Stimulated activated CD4-positive, alpha-beta T cell treated with anti-CD3 and anti-CD28 coated beads, Interleukin-4, amount 100 ng/mL, for 48 hours (primary cell): Measurements from ENCODE around the gene SNX15.

Experiments
- DNase-seq, 2 donors: peaks; one replicate each; pipeline ENCODE4 v3.0.0-alpha.2; 2020; ENCODE audit warnings: low read depth in 2 of 2

Gene SNX15

DNA sequence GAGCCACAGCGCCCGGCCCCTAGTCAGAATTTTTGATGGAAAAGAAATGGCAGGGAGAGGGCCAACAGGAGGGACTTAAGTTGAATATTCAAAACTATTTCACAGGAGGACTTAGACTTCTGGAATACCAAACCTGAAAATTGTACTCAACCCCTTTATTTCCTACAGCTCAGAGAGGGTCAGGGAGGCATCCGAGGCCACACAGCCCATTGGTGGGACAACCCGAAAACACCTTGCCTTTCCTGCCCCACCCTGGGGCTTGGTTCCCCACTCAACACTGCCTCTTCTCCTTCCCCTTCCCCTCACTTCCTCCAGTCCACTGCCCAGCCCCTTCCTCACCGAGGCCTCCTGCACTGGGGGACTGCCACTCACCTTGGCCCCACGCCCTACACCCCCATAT, 29.8 kb downstream of the SNX15 start:
- DNase-seq: no peak

DNA sequence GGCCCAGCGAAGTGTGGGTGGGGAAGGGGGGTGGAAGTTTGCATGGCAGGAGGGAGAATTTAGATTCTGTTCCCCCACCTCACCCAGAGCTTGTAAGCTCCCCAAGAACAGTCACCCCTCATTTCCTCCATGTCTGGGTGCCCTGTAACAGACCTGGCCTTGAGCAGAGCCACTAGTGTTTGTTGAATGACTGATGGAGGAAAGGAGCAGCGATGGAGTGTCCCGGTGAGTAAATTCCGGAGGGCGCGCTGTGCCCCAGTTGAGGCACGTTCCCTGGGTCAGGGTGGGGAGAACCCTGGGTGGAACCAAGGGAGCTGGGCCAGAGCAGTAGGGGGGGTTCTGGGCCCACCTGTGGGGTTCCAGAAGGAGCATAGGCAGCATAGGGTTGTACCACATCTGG, 30.3 kb downstream of the SNX15 start:
- DNase-seq: no peak

DNA sequence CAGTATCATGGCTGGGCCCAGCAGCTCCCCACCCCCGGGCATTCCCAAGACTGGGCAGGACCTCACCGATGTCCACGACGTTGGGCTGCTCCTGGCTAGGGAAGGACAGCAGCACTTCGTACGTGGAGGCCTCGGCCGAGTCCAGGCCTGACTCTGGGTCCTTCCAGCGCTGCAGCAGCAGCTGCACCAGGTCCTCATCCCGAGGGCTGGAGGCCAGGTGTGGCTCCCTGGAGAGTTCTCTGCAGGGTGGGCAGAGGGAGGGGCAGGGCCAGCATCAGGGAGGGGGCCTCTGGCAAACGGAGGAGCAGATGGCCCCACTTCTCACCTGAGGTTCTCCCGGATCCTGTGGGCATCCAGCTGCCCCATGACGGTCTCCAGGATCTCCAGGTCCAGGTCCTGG, 30.8 kb downstream of the SNX15 start:
- DNase-seq: no peak

DNA sequence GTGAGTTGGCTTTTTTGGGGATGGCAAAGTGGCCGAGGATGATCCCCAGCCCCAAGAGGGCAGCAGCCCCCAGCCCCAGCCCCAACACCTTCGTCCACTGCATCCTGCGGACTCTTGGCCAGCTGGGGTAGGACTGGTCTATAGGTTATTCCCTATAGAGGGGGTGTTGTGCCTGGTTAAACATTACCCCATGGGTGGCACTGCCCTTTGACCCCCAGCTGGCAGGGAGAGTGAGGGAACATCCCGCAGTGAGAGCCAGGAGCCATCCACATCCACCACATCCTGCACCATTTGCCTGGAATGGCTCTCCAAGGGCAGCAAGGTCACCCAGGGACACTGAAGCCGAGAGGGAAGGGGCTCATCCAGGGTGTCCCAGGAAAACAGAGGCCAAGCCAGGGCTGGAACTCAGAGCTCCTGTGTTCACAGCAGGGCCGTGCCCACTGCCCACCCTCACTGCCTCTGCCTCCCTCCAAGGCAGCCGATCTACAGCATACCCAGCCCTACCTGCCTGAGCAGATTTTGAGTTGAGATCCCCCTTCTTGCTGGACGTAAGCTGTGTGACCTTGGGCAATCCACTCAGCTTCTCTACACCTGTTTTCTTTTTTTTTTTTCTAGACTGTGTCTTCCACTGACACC, 31.3 kb downstream of the SNX15 start, which contains the start of gene NAALADL1:
Gene NAALADL1, minus strand, starts transcription at position 135 of the 636 bp plus-strand sequence. Its CDS starts 32 bp downstream, at position 103.
- DNase-seq: no peak

DNA sequence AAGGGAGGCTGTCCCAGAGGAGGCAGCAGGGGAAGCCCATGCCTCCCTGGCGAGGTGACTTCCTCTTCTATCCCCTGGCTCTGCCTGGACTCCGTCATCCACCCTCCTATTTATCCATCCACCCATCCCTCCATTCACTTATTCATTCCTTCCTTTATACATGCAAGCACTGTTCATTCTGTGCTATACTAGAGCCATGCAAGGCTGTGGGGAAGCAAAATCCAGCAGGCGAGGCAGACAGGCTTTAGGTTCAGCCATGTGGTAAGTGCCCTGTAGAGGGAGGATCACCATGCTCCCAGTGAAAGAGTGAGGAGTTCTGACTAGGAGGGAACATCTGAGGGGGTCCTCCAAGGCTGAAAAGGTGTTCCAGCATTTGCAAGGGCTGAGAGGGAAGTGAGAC, 32.3 kb downstream of the SNX15 start:
- no peak for DNase-seq

DNA sequence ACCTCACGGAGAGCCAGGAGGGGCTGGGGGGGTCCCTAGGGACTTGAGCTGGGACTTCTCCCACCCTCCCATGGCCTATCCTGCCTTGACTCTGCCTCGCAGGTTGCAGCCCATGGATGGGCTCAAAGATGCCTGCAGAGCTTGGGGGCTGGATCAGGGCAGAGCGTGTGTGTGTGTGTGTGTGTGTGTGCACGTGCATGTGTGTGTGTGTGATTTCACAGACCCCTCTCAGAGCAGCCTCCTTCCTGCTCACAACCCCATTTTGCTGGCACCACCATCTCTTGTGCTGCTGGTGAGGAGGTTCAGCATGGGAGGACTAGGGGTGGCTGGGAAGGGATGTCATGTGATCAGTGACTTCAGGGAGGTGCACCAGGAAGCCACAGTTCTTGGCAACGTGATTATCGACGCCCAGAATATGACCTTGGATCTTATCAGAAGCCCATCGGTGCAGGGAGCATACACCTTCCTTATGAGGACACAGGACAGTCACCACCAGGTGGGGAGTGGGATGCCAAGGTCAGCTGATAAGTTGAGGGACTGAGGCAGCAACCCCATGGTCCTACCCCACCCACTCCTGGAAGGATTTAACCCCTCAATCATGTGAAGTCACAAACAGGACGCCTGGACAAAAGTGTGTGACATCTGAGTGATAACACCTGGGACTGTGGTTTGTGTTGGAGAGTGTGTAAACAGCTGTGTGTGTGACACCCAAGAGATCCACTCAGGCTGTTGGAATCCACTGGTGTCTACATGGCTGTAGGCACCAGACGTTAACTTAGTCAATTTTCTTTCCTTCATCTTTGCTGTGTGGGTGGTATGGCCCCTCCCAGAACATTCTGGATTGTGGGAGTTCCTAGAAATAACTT, 33.0 kb downstream of the SNX15 start:
- DNase-seq: no peak

DNA sequence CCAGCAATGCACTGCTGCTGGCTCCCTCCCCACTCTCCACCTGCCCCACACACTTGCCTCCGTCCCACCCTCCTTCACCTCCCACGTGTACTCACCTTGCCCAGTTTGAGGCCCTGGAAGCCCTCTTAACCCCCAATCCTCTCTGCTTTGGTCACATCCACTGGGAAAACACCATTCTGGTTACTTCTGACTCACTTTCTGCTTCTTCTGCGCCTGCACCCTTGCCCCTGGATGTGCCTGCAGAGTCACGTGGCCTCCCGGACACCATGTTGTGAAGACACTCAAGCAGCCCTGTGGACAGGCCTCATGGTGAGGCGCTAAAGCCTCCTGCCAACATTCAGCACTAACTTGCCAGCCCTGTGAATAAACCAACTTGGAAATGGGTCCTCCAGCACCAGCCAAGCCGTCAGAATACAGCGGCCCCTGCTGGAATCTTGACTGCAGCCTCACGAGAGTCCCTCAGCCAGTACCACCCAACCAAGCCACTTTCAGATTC, 33.7 kb downstream of the SNX15 start:
- DNase-seq: no peak

DNA sequence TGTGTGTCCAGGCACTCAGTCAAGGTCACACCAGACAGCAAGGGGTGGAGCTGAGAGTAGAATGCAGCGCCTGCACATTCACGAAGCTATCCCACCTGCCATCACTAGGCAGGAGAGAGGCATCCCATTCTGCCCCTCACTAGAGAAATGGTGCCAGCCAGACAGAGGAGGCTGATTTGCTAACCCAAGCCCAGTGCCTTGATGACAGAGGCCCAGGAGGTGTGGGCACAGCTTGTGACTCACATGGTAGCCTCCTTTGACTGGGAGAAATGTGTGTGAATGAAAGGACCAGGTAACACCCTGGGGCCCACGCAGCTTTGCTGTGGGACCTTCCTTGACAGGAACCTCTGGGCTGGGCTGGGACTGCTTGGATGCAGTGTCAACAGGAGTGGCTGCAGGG, 36.3 kb downstream of the SNX15 start:
- no peak for DNase-seq

DNA sequence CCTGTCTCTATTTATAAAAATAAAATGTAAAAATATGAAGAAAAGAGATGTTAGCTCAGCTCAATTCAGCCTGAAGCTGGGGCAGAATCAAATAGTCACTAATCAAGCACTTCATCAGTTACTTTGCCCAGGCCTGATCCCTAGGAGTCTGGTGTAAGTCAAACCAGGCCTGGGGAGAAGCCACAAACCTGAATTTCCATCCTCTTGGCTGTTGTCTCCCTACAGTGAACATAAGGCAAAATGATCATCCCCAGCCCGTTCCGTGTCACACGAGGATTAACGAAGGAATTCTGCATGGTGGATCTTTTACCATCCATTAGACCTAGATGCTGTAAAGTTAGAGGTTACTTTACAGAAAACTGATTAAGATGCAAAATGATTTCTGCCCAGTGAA, 37.6 kb downstream of the SNX15 start:
- no peak for DNase-seq

DNA sequence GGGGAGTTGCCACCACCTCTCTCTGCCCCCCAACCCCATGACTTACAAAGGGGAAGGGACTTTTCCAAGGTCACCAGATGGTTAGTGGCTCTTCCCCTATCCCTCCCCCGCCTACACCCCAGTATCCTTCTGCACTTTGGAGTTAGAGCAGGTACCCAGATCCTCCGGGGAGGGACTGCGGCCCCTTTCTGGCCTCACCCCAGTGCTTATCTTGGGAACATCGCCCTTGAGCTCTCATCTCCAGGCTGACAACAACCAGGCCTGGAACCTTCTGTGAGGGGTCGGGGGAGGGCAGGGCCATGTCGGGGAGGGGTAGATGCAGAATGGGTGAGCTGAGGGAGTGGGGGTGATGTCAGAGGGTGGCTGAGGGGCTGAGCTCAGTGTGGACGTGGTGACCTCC, 38.6 kb downstream of the SNX15 start:
- DNase-seq: no peak

DNA sequence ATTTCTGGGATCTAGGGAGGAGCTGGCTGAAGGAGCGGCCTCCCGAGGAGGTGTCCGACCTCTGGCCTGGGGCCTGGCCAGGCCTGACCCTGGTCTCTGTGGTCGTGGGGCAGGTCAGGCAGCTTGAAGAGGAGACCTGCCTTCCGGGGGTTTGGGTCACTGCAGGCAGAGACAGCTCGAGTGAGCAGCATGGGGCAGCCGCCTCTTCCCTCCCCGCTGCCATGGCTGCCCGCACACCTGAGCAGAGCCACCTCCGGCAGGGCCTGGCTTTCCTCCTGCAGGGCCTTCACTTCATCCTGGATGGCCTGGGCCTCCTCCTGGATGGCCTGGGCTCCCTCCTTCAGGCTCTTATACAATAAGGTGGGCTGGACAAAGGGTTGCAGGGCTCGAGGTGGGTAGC, 39.1 kb downstream of the SNX15 start:
- no peak for DNase-seq

DNA sequence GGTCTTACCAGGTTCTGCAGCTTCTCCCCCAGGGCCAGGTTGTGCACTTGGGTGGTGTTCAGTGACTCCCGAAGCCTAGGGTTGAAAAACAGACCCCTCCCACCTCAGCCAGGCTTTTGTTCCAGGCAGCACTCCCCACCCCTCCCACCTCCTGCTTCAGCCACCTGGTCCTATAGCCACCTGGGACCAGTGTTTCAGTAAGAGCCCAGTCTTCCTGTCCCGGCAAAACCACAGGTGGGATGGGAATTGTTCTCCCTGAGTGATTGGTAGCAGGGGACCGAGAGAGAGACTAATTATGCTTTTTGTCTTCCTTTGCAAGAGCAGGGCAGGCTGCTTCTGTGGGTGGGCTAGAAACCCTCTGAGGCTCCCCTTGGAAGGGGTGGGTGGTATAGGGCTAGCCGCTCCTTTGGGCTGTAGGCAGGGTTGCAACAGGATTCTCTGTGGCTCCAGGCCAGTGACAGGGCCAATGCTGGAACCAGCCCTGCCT, 39.6 kb downstream of the SNX15 start:
- DNase-seq: no peak

DNA sequence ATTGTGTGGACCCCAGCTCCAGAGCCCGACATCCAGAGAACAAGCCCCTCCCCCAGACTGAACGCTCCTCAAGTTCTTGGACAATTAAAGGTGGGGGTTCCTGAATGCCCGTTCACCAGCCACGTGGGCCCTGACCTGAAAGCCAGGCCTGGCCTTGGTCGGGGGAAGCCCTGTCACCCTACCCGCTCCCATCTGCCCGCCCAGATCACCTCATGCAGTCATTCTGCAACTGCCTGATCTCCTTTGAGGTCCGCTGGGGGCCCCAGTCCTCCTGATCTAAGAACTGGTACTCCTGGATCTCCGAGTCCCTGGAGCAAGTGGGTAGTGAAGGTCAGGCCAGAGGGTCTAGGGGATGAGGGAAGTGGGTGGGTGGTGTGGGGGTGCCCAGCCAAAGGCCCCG, 40.2 kb downstream of the SNX15 start:
- no peak for DNase-seq

DNA sequence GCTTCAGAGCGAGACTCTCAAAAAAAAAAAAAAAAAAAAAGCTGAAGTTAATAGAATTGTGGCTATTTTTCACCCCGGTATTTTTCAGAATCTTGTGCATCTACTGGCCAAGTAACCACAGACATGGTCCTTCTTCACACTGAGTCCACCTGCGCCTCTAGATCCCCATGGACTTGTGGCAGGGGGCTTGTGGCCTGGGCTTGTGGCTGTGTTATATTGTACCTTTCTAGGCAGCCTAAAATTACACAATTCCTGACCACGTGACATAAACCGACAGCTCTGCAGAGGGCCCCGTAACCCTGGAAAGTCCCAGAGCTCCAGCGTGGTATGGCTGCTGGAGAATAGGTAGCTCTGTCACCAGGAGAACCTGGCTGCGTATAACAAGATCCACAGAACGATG, 42.0 kb downstream of the SNX15 start:
- no peak for DNase-seq

DNA sequence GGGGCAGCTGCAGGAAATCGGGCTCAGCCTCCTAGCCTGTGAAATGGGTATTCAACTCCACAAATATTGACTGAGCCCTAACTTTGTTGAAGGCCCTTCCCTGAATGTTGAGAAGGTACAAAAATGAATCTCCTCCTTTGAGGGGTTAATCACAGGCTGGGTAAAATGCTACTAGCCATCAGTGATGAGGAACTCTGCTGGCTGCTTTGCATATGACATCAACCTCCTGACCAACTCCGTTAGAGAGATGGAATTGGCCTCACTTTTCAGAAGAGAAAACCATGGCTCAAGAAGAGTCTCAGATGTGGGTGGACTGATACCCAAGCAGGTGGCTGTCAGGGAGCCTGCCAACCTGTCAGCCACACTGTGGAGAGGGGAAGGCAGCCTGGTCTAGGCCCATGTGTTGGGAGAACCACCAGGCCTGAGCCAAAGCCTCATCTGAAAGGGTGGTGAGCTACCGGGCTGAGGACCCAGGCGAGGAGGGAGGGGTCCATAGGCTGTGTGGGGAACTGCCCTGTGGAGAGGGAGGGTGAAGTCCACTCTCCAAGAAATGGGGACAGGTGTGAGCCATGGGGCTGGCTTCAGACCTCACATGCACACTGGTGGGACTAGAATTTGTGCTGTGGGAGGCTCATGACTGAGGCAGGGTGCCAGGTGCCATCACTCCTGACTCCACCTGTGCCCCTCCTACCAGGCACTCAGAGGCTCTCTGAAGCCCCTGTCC, 44.8 kb downstream of the SNX15 start:
- DNase-seq: no peak

DNA sequence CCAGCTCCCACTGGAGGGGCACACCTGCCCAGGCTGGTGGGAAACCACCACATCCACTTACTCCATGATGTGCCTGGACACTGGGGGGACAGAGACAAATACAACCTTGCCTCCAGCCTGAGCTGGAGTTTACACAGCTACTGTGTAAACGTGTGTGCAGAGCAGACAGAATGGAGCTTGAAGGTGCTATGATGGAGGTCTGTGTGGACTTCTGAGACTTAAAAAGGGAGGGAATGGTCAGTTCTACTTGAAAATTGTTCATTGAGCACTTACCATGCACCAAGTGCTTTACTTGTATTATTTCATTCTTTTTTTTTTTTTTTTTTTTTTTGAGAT, 45.4 kb downstream of the SNX15 start:
- no peak for DNase-seq

DNA sequence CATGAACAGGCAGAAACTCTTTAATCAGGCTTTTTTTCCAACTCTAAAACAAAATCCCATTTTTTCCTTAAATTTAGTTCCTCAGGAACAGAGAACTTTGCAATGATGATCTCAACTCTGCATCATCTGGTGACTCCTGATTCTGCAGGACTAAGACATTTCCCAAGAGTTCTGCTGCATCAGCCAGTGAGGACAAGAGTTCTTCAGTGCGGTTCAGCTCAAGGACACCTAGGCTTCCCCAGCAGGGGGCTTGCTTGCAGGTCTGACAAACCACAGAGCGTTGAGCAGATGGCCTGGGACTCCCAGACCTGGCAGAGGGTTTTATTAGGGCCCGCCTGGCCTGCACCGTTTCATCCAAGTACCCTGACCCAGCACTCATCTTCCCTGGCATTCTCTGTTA, 50.2 kb downstream of the SNX15 start:
- DNase-seq: no peak

DNA sequence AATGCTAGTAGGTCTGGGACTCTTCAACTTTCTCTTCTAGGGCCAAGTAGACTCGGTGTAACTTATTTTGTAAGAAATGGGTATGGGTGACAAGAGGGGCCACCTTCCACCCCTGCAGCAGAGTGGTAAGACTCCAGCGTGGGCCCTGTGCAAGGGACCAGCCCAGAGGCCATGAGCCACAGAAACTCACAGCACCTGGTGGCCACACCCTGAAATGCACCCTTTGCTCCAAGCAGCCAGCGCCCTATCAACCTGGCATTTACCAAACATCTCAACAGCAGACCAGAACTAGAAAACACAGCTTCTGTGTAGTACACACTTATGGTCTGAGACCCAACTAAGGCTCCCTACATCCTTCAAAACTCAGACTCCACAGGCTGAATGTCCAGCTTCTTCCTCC, 50.9 kb downstream of the SNX15 start:
- peak; percentile 55 to 57 for DNase-seq

DNA sequence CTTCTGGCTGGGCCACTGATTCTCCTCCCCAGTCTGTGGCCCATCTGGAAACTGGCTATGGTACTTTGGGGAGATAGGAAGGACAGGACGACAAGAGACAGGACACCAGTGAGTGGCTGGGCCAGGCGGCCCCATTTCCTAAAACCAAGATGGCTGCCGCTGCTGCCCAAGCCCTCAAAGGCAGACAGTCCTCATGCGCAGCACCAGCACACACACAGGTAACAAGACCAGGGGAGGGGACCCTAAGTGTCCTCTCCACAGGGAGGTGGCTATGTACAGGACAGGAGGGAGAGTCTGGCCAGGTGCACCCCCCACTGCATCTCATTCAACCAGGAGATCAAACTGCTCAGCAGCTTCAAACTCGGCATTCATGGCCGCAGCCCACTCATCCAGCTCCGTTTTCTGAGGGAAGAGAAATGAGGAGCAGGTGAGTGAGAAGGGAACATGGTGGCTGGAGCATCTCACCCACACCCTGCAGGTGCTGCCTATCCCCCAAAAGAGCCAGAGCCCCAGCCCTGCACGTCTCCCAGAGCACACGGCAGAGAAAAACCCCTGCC, 51.6 kb downstream of the SNX15 start:
- DNase-seq: no peak

DNA sequence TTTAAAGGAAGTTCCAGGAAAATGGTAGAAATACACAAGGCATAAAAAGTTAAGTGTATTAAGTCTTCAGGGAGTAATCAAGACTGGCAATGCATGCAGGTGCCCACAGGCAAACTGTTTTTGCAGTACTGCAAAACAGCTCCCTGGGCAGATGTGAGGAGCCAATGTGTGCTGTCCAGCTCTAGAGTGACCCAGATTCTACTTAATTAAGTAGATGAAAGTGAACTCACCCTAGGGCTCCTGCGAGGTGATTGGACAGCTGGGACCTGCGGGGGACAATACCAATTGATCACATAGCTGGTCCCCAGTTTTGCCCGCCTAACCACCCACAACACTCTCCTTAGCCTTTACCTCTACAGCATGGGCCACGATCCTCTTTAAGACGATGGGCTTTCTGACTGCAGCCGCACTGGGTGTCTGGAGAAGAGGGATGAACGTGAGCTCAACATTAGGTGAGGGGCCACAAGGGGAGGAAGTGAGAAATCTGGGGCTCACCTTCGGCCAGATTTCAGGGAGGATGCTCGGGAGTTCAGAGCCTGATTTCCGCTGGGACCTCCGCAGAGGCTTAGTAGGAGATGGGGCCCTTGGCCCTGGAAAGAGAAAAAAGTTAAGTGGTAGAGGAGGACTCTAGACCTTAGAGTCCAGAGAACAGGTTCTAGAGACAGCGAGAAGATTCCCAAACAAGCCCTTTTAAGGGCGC, 56.0 kb downstream of the SNX15 start:
- no peak for DNase-seq

DNA sequence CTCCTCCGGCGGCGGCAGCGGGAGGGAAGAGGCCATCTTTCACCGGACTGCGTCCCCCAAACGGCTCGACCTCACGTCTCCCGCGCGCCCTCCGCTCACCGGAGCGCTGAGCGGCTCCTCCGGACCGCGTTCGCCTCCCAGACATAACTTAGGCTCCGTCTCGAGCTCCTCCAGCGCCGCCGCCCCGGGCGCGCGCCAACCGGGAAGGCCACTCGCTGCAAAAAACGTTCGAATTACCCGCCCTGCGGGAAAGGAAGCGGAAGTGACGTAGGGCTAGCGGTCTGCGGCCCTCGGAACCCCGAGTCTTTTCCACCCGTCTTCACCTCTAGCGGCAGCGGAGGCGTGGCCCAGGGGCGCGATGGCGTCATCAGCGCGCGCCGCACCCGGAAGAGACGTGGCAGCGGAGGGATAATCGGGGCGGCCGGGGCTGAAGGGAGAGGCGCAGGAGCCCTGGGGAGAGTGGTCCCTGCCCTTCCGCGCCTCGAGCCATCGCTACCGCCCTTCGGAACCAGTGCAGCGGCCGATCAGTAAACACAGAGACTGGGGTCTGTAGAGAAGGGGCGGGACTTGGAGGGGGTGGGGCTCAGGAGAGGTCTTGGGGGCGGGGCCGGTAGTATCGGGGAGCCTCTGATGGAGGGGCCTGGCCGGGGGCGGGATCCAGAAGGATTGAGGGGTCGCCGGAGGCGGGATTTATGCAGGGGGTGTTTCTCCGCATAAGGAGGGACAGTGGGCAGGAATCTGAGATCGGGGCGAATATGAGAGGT, 56.8 kb downstream of the SNX15 start, which contains the start of the genes CDCA5 and ZFPL1:
Gene CDCA5, minus strand, starts transcription at position 207 of the 764 bp plus-strand sequence. Its CDS starts 62 bp downstream, at position 145.
Gene ZFPL1, plus strand, starts transcription at position 389 of the 764 bp plus-strand sequence. CDS start 477 bp downstream, outside the sequence.
- peak; percentile 94 for DNase-seq
